ENCODE results near the gene WNT1.

The WNT1 gene

DNA sequence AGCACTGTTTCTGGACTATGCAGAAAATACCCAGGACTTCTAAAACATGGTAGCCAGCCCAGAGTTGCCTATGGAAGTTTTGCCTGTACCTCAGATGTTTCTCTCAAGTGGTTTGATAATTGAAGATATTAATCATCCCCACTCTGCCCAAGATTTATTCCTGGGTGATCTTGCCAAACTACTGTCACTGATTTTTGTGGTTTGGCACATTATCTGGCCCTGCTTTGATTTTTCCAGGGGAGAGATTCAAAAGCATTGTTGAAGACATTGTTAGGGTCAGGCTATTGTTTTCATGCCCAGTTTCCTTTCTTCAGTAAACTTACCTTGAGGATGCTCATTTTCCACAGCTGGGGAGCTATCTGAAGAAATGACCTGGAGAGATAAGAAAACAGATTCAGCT is 34.6 kb downstream of the WNT1 start:
- DNase-seq: no peak

DNA sequence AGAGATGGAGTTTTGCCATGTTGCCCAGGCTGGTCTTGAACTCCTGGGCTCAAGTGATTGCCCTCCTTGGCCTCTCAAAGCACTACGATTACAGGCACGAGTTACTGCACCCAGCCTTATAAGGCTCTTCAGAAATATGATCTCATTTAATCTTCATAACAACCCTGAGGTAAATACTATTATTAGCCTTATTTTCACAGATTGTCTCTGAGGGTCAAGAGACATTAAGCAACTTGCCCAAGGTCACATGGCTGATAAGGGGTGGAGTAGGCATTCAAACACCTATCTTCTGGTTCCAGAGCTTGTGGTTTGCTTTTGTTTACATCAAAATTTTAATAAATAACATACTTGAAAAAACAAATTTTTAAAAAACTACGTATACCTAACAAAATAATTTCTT is 35.3 kb downstream of the WNT1 start:
- no peak for DNase-seq

GRCh38 chr12:49014547-49014946 is 36.4 kb downstream of the WNT1 start:
- DNase-seq: no peak

- no peak for DNase-seq
Measured at GRCh38 chr12:49015196-49015595, 37.1 kb downstream of the WNT1 start.

GRCh38 chr12:49017891-49018260 is 39.8 kb downstream of the WNT1 start:
- no peak for DNase-seq

- DNase-seq: peak; percentile 89
Measured at GRCh38 chr12:49018261-49019119, 40.4 kb downstream of the WNT1 start, which contains the start of gene PRKAG1. Gene PRKAG1, minus strand, starts transcription at chr12:49018776. Its CDS starts 36 bp downstream, at chr12:49018740.

DNA sequence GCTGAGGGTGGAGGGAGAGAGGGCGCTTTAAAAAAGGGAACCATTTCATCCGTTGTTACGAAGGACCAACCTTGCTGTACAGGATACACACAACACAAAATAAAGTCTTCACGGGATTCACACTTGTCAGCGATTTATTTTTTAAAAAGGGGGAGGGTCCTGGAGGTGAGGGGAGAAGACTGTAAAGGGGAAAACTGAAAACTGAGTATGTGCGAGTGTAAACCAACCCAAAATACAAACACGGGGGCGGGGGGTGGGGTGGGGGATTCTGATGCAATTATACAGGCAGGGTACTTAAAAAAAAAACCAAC is 41.0 kb downstream of the WNT1 start:
- DNase-seq: no peak

DNA sequence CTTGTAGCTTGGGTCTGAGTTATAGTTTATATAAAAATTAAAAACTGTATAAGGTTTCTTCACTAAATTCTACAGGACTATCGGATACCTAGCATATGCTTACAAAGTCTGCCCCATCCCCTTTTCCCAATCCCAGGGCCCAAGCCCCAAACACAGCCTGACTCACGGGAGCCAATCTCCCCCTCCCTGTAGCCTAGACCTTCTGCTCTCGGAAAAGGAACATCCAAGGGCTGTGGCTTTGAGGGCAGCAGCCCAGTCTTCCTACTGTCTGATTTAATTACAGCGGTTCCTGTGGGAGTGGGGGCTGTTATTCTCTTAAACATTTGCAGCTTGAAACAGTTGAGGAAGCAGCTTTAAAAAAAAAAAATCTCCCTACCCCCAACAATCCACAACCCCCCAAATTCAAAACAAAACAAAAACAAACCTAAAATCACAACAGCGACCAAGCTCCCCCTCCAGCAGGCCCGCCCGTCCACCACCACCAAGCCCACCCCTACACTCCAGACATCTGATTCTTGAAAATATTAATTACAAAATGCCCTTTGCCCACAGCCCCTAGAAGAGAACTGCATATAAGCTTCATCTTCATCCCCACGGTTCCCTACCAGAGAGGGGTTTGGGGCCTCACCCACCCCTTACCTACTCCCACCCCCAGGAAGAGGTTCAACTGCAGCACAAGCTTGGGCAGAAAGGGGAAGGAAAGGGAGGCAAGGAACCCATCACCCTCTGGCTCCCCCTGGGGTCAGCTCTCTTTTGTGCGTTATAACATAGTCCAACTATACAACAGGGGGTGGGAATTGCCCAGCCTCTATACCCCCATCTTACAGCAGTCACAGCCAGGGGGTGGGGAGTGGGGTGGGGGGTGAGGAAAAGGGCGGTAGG is 41.6 kb downstream of the WNT1 start:
- DNase-seq: peak; percentile 34

- DNase-seq: no peak
Measured at GRCh38 chr12:49020441-49020840, 42.3 kb downstream of the WNT1 start.

GRCh38 chr12:49021292-49021915 is 43.3 kb downstream of the WNT1 start:
- no peak for DNase-seq

DNA sequence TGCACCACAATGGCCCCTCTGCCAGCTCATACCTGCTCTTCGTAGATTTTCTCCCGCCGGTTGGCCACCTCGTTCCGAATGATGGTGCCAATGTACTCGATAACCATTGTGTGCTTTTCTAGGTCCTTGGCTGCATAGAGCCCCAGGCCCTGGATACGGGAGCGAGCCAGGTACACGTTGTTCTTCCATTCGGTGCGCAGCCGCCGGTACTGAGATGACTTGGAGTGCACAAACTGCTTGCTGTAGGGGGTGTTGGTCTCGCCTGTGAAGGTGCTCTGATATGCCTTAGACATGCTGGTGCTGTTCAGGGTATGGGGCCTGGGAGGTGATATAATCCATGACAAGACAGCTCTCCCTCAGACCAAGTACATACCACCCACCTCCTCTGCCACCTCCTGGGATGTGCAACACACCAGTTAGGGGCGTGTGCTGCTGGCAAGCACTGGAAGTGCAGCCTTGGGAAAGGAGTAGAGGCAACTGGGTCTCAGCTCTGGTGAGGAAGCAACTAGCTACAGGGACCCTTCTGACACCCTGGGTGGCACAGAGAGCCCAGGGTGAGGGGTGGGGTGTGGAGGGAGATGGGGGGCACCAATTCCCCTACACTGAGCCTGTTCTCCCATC is 44.5 kb downstream of the WNT1 start:
- DNase-seq: no peak

DNA sequence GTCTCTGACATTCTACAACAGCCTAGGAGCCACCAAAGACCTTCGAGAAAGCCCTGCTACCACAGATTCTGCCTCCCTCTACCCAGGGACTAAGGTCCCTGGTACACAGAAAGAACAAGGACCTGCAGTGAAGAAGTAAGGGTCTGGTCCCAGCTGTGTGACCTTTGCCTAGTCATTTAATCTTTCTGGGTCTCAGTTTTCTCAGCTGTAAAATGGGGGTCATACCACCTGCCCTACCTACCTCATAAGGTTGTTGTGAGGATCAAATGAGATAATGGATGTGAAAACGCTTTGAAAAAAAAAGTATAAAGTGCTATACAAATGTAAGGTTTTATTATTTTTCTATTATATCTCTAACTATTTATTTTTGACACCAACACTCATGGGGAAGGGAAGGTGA is 45.7 kb downstream of the WNT1 start:
- no peak for DNase-seq

DNA sequence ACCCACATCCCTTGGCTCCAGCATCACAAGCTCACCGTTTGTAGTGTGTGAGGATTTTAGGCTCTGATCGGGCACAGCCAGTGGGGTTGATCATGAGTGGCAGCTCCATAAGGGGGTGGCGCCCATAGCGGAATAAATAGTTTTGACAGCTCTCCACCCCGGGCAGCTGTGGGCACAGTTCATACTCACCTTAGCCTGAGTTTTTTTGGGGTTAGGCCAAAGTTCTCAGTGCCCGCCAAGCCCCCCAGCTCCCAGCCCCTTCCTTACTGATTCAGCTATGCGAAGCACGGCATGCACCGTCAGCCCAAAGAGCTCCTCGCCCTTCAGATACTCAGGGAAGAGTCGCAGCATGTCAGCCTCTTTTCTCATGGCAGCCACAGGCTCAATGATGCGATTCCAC is 46.4 kb downstream of the WNT1 start:
- no peak for DNase-seq

GRCh38 chr12:49025463-49025862 is 47.3 kb downstream of the WNT1 start:
- DNase-seq: no peak

DNA sequence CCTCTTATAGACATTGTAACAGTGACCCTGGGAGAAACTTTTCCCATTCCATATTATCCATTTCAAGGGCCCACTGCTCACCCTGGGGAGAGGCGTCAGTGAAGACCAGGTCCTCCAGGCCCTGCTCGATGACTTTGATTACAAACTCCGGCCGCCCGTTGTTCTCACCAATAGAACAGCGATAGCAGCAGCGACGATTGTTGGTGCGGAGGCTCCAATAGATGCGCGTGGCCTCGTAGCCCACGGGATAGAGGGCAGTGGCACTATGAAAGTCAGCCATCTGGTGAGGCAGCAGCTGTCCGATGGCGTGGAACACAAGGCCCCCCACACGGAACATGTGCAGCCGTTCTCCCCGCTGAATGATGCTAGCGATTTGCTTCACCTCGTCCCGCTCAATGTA is 48.0 kb downstream of the WNT1 start:
- no peak for DNase-seq

GRCh38 chr12:49026678-49027480 is 48.8 kb downstream of the WNT1 start:
- no peak for DNase-seq

GRCh38 chr12:49027846-49028555 is 49.9 kb downstream of the WNT1 start:
- DNase-seq: no peak

GRCh38 chr12:49028666-49029275 is 50.6 kb downstream of the WNT1 start:
- DNase-seq: no peak

- DNase-seq: no peak
Measured at GRCh38 chr12:49030119-49030518, 52.0 kb downstream of the WNT1 start.

GRCh38 chr12:49030714-49031572 is 52.8 kb downstream of the WNT1 start:
- no peak for DNase-seq
